ENCODE results near the gene RHD.
"Not testable (repeated sequence)": the region's sequence is repeated elsewhere in the genome, so short reads cannot be mapped to it uniquely, and the experiment has no call there.

The RHD gene

GRCh38 chr1:25232027-25232865 lies 40.1 kb upstream of the RHD start, which contains the start of gene SYF2:
Gene SYF2, minus strand, starts transcription at chr1:25232502. Its CDS starts 35 bp downstream, at chr1:25232467.
- ATAC-seq, result peak; percentile 95

DNA sequence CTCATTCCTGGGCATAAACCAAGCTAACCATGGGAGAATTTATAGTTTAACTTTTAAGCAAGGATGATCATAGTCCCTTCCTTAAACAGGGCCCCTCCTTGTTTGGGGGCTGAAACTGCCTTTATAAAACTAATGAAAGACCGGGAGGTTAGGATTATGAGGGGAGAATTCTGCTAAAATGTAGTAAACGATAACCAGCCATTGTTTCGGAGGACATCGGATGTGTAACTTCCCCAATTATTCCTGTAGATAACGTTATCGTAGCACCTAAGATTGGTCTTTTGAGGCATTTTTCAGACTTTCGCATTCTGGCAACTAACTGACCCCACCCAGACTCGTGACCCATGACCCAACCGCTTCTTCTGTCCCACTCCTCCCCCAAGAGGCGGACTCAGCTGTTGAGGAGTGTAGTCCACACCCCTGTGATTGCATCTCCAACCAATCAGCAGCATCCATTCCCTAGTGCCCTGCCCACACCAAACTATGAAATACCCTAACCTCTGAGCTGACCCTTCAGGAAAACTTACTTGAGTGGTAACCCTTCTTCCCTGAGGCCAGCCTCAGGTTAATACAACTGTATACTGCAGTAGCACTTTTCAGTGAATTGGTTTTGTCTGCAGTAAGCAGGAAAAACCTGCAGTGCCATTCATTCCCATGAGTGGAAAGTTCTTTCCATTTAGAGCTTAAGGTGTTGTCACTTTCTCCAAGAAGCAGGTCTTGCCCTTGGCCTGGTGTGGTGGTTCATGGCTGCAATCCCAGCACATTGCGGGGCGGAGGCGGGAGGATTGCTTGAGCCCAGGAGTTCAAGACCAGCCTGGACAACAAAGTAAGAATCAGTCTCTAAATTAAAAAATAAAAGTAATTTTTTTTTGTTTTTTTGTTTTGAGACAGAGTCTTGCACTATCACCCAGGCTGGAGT lies 39.2 kb upstream of the RHD start:
- TF ChIP-seq POU6F1 (CRISPR knock-in tag; IDR thresholded peaks at IDR 0.05; ENCODE audit: borderline replicate concordance, low read depth), result no peak
- TF ChIP-seq ESRRG (CRISPR knock-in tag; IDR thresholded peaks at IDR 0.05), result no peak
- TF ChIP-seq ZNF8 (CRISPR knock-in tag; IDR thresholded peaks at IDR 0.05), result no peak
- no peak for TF ChIP-seq ARNTL (CRISPR knock-in tag; IDR thresholded peaks at IDR 0.05; ENCODE audit: borderline replicate concordance, low read depth)
- TF ChIP-seq, protein P1, sequence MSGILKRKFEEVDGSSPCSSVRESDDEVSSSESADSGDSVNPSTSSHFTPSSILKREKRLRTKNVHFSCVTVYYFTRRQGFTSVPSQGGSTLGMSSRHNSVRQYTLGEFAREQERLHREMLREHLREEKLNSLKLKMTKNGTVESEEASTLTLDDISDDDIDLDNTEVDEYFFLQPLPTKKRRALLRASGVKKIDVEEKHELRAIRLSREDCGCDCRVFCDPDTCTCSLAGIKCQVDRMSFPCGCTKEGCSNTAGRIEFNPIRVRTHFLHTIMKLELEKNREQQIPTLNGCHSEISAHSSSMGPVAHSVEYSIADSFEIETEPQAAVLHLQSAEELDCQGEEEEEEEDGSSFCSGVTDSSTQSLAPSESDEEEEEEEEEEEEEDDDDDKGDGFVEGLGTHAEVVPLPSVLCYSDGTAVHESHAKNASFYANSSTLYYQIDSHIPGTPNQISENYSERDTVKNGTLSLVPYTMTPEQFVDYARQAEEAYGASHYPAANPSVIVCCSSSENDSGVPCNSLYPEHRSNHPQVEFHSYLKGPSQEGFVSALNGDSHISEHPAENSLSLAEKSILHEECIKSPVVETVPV (CRISPR knock-in tag; IDR thresholded peaks at IDR 0.05), result no peak
- no peak for TF ChIP-seq CSDC2 (CRISPR knock-in tag; IDR thresholded peaks at IDR 0.05)
- no peak for TF ChIP-seq ISL1 (CRISPR knock-in tag; IDR thresholded peaks at IDR 0.05)
- no peak for TF ChIP-seq CREB5 (CRISPR knock-in tag; IDR thresholded peaks at IDR 0.05; ENCODE audit: low read depth)
- TF ChIP-seq, protein P2, sequence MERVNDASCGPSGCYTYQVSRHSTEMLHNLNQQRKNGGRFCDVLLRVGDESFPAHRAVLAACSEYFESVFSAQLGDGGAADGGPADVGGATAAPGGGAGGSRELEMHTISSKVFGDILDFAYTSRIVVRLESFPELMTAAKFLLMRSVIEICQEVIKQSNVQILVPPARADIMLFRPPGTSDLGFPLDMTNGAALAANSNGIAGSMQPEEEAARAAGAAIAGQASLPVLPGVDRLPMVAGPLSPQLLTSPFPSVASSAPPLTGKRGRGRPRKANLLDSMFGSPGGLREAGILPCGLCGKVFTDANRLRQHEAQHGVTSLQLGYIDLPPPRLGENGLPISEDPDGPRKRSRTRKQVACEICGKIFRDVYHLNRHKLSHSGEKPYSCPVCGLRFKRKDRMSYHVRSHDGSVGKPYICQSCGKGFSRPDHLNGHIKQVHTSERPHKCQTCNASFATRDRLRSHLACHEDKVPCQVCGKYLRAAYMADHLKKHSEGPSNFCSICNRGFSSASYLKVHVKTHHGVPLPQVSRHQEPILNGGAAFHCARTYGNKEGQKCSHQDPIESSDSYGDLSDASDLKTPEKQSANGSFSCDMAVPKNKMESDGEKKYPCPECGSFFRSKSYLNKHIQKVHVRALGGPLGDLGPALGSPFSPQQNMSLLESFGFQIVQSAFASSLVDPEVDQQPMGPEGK (CRISPR knock-in tag; IDR thresholded peaks at IDR 0.05; ENCODE audit: borderline replicate concordance), result no peak
- ATAC-seq, result peak; percentile 88

More at GRCh38 chr1:25232027-25232865, 40.1 kb upstream of the RHD start, which contains the start of gene SYF2:
- no peak for TF ChIP-seq ZNF70 (CRISPR knock-in tag; IDR thresholded peaks at IDR 0.05)
- TF ChIP-seq PPARA (CRISPR knock-in tag; IDR thresholded peaks at IDR 0.05; ENCODE audit: borderline replicate concordance), result no peak
- no peak for TF ChIP-seq ZC3H10 (CRISPR knock-in tag; IDR thresholded peaks at IDR 0.05)
- no peak for TF ChIP-seq ZFP3 (CRISPR knock-in tag; IDR thresholded peaks at IDR 0.05)
- TF ChIP-seq RARB (CRISPR knock-in tag; IDR thresholded peaks at IDR 0.05), result no peak
- TF ChIP-seq CSDC2 (CRISPR knock-in tag; IDR thresholded peaks at IDR 0.05), result no peak
- no peak for TF ChIP-seq ARNTL (CRISPR knock-in tag; IDR thresholded peaks at IDR 0.05; ENCODE audit: borderline replicate concordance, low read depth)

- ATAC-seq, result not testable (repeated sequence)
Measured at GRCh38 chr1:25235411-25235810, 36.9 kb upstream of the RHD start.

GRCh38 chr1:25236261-25236660 lies 36.0 kb upstream of the RHD start:
- ATAC-seq, result not testable (repeated sequence)

DNA sequence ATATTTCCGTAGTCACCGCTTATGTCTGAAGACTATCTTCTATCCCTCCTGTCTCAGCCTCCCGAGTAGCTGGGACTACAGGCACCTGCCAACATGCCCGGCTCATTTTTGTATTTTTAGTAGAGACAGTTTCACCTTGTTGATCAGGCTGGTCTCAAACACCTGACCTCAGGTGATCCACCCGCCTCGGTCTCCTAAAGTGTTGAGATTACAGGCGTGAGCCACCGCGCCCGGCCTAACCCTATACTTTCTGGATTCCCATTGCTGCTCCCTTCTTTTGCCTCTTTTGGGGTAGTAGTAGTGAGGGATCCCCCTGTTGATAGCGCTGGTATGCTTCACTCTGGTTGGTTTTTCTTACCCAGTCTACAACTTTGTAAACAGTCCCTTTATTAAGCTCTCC lies 34.3 kb upstream of the RHD start:
- ATAC-seq, result no peak
- TF ChIP-seq ISL1 (CRISPR knock-in tag; IDR thresholded peaks at IDR 0.05) (no peak), POU6F1 (CRISPR knock-in tag; IDR thresholded peaks at IDR 0.05; ENCODE audit: borderline replicate concordance, low read depth) (no peak), TOX (CRISPR knock-in tag; IDR thresholded peaks at IDR 0.05; ENCODE audit: borderline replicate concordance) (no peak), CSDC2 (CRISPR knock-in tag; IDR thresholded peaks at IDR 0.05) (no peak), BACH2 (CRISPR knock-in tag; IDR thresholded peaks at IDR 0.05; ENCODE audit: borderline replicate concordance) (no peak), ZNF70 (CRISPR knock-in tag; IDR thresholded peaks at IDR 0.05) (no peak), ARNTL (CRISPR knock-in tag; IDR thresholded peaks at IDR 0.05; ENCODE audit: borderline replicate concordance, low read depth) (no peak), ESRRG (CRISPR knock-in tag; IDR thresholded peaks at IDR 0.05) (no peak), TSHZ2 (CRISPR knock-in tag; IDR thresholded peaks at IDR 0.05) (no peak)
- TF ChIP-seq, protein P2 (CRISPR knock-in tag; IDR thresholded peaks at IDR 0.05; ENCODE audit: borderline replicate concordance), result no peak
